SK-N-SH treated with all-trans-retinoic acid at 6 μM for 48 hours (cell line): ENCODE data around the gene GEMIN5.

Experiments
- BACH2 ChIP-seq: fragments of 250-450 bp; sonication (Bioruptor Pico); IDR thresholded peaks from 2 replicates; pipeline ENCODE4 v1.9.0; 2021; ENCODE audit warnings: mild to moderate bottlenecking, borderline replicate concordance
- CREB5 ChIP-seq: fragments of 250-450 bp; sonication (Bioruptor Pico); IDR thresholded peaks from 2 replicates; pipeline ENCODE4 v1.5.1; 2020; ENCODE audit warnings: low read depth, mild to moderate bottlenecking, moderate library complexity
- CSDC2 ChIP-seq: fragments of 250-450 bp; sonication (Bioruptor Pico); IDR thresholded peaks from 2 replicates; pipeline ENCODE4 v1.5.0; 2020; ENCODE audit warnings: mild to moderate bottlenecking, moderate library complexity
- CSRNP3 ChIP-seq: fragments of 250-450 bp; sonication (Bioruptor Pico); IDR thresholded peaks from 2 replicates; pipeline ENCODE4 v1.5.1; 2021; ENCODE audit warnings: mild to moderate bottlenecking, moderate library complexity
- ISL1 ChIP-seq: fragments of 250-450 bp; sonication (Bioruptor Pico); IDR thresholded peaks from 2 replicates; pipeline ENCODE4 v2.1.2; 2022; ENCODE audit warnings: mild to moderate bottlenecking, moderate library complexity
- PATZ1 ChIP-seq: fragments of 250-450 bp; sonication (Bioruptor Pico); IDR thresholded peaks from 2 replicates; pipeline ENCODE4 v1.8.0; 2020; ENCODE audit warnings: mild to moderate bottlenecking, moderate library complexity, borderline replicate concordance
- POU6F1 ChIP-seq: fragments of 250-450 bp; sonication (Bioruptor Pico); IDR thresholded peaks from 2 replicates; pipeline ENCODE4 v1.8.0; 2021; ENCODE audit warnings: low read depth, mild to moderate bottlenecking, moderate library complexity, borderline replicate concordance
- SNAI2 ChIP-seq: fragments of 250-450 bp; sonication (Bioruptor Pico); IDR thresholded peaks from 2 replicates; pipeline ENCODE4 v1.5.0; 2020; ENCODE audit warnings: mild to moderate bottlenecking, moderate library complexity
- TCF4 ChIP-seq: fragments of 250-450 bp; sonication (Bioruptor Pico); IDR thresholded peaks from 2 replicates; pipeline ENCODE4 v1.8.0; 2021; ENCODE audit warnings: mild to moderate bottlenecking, moderate library complexity, borderline replicate concordance
- ZFP30 ChIP-seq: fragments of 450-650 bp; formaldehyde crosslinking; IDR thresholded peaks from 2 replicates; pipeline ENCODE4 v1.5.0; 2022; ENCODE audit warnings: mild to moderate bottlenecking, moderate library complexity
- ZNF8 ChIP-seq: fragments of 450-650 bp; formaldehyde crosslinking; IDR thresholded peaks from 2 replicates; pipeline ENCODE4 v1.5.0; 2020; ENCODE audit warnings: mild to moderate bottlenecking, moderate library complexity

GRCh38 chr5:154841273-154841661 lies 96.7 kb downstream of the GEMIN5 start:
- no peak for TF ChIP-seq TCF4
- no peak for TF ChIP-seq POU6F1 (CRISPR knock-in tag)
- no peak for TF ChIP-seq BACH2 (CRISPR knock-in tag)
- TF ChIP-seq ZFP30 (CRISPR knock-in tag), result no peak
- no peak for TF ChIP-seq PATZ1 (CRISPR knock-in tag)
- no peak for TF ChIP-seq CSRNP3 (CRISPR knock-in tag)
- no peak for TF ChIP-seq SNAI2 (CRISPR knock-in tag)
- TF ChIP-seq ISL1 (CRISPR knock-in tag), result no peak
- TF ChIP-seq CSDC2 (CRISPR knock-in tag), result no peak
- no peak for TF ChIP-seq ZNF8 (CRISPR knock-in tag)
- no peak for TF ChIP-seq CREB5 (CRISPR knock-in tag)
